ENCODE results near the gene MYOM3. TPM values are rescaled to one million over a fixed set of nuclear protein-coding genes. Genes with fewer than 3 reads are reported as not detected.
A peak's percentile ranks its signal among the peaks of the same experiment; 100 is the strongest.

The MYOM3 gene
- total and polyA plus RNA-seq, 2 of the 13 experiments (the other 11 are each of a cell fraction or from before 2014, with no cell fraction given) = 5.8 to 15.3 TPM

DNA sequence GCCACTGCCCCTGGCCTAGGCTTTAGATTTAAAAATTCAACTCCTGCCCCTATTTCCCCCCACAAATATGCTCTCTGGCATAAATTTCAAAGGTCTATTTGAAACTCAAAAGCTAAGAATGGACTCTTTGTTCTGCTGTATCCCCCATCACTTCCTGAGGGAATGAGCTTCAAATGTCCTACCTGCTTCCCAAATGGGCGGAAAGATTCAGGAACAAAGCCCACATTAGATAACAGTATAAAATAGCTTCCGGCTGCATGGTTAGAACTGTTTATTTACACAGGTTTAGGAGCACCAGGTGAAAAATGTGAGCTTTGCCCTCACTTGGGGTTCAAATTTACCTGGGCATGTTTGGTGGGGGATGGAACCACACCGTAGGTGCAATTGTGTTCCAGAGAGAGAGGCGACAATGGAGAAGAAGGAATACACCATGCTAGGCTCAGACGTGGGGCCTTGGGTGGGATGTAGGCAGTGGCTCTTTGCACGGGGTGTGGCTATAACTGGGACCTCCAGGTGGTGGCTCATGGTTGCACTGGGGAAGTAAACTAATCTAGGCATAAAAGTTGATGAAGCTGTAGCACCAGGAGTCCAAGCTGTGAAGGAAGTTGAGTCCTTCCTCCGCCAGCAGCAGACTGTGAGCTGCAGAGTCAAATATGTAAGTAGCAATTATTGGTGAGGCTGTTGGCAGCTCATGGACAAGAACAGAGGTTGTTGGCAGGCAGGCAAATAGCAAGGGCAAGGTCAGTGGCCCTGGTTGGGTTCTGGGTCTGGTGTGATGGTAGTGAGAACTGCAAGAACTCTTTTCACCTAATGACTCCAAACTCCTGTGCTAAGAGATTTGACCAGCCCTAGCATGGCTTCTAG lies 90.3 kb downstream of the MYOM3 start (continued):
- TF ChIP-seq, protein P1, sequence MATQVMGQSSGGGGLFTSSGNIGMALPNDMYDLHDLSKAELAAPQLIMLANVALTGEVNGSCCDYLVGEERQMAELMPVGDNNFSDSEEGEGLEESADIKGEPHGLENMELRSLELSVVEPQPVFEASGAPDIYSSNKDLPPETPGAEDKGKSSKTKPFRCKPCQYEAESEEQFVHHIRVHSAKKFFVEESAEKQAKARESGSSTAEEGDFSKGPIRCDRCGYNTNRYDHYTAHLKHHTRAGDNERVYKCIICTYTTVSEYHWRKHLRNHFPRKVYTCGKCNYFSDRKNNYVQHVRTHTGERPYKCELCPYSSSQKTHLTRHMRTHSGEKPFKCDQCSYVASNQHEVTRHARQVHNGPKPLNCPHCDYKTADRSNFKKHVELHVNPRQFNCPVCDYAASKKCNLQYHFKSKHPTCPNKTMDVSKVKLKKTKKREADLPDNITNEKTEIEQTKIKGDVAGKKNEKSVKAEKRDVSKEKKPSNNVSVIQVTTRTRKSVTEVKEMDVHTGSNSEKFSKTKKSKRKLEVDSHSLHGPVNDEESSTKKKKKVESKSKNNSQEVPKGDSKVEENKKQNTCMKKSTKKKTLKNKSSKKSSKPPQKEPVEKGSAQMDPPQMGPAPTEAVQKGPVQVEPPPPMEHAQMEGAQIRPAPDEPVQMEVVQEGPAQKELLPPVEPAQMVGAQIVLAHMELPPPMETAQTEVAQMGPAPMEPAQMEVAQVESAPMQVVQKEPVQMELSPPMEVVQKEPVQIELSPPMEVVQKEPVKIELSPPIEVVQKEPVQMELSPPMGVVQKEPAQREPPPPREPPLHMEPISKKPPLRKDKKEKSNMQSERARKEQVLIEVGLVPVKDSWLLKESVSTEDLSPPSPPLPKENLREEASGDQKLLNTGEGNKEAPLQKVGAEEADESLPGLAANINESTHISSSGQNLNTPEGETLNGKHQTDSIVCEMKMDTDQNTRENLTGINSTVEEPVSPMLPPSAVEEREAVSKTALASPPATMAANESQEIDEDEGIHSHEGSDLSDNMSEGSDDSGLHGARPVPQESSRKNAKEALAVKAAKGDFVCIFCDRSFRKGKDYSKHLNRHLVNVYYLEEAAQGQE (IDR thresholded peaks at IDR 0.05; ENCODE audit: borderline replicate concordance in 1 of 2, low read depth in 1 of 2, low read length in 2 of 2) = peak in 1 of 2 experiments; percentile 72; a peak in 1 of 4 replicates
- TF ChIP-seq ZMYM3 (CRISPR knock-in tag; IDR thresholded peaks at IDR 0.05) = peak; percentile 40; the same call in 1 of the 2 replicates
- TF ChIP-seq MYC (CRISPR knock-in tag; IDR thresholded peaks at IDR 0.05; ENCODE audit: borderline replicate concordance) = peak; percentile 61
- TF ChIP-seq REPIN1 (CRISPR knock-in tag; IDR thresholded peaks at IDR 0.05; ENCODE audit: borderline replicate concordance, low read depth) = peak; percentile 34; the same call in 1 of the 2 replicates
- no peak; the same call in 1 of the 2 replicates for TF ChIP-seq ZBTB42 (CRISPR knock-in tag; IDR thresholded peaks at IDR 0.05)
- TF ChIP-seq SNRNP70 (IDR thresholded peaks at IDR 0.05; ENCODE audit: low read depth, low read length) = no peak
- 0 out of 2 replicates have a peak, but pooled peaks have one; percentile 41 for TF ChIP-seq NCOA1 (CRISPR knock-in tag; IDR thresholded peaks at IDR 0.05)
- TF ChIP-seq ZNF556 (CRISPR knock-in tag; IDR thresholded peaks at IDR 0.05; ENCODE audit: borderline replicate concordance) = 0 out of 2 replicates have a peak, but pooled peaks have one; percentile 45
- peak; percentile 100 for TF ChIP-seq PAXIP1 (CRISPR knock-in tag; conservative IDR thresholded peaks at IDR 0.05)
- no peak for TF ChIP-seq SNAPC5 (CRISPR knock-in tag; IDR thresholded peaks at IDR 0.05; ENCODE audit: borderline replicate concordance)
- TF ChIP-seq ZSCAN30 (CRISPR knock-in tag; IDR thresholded peaks at IDR 0.05) = no peak
- TF ChIP-seq, protein P2, sequence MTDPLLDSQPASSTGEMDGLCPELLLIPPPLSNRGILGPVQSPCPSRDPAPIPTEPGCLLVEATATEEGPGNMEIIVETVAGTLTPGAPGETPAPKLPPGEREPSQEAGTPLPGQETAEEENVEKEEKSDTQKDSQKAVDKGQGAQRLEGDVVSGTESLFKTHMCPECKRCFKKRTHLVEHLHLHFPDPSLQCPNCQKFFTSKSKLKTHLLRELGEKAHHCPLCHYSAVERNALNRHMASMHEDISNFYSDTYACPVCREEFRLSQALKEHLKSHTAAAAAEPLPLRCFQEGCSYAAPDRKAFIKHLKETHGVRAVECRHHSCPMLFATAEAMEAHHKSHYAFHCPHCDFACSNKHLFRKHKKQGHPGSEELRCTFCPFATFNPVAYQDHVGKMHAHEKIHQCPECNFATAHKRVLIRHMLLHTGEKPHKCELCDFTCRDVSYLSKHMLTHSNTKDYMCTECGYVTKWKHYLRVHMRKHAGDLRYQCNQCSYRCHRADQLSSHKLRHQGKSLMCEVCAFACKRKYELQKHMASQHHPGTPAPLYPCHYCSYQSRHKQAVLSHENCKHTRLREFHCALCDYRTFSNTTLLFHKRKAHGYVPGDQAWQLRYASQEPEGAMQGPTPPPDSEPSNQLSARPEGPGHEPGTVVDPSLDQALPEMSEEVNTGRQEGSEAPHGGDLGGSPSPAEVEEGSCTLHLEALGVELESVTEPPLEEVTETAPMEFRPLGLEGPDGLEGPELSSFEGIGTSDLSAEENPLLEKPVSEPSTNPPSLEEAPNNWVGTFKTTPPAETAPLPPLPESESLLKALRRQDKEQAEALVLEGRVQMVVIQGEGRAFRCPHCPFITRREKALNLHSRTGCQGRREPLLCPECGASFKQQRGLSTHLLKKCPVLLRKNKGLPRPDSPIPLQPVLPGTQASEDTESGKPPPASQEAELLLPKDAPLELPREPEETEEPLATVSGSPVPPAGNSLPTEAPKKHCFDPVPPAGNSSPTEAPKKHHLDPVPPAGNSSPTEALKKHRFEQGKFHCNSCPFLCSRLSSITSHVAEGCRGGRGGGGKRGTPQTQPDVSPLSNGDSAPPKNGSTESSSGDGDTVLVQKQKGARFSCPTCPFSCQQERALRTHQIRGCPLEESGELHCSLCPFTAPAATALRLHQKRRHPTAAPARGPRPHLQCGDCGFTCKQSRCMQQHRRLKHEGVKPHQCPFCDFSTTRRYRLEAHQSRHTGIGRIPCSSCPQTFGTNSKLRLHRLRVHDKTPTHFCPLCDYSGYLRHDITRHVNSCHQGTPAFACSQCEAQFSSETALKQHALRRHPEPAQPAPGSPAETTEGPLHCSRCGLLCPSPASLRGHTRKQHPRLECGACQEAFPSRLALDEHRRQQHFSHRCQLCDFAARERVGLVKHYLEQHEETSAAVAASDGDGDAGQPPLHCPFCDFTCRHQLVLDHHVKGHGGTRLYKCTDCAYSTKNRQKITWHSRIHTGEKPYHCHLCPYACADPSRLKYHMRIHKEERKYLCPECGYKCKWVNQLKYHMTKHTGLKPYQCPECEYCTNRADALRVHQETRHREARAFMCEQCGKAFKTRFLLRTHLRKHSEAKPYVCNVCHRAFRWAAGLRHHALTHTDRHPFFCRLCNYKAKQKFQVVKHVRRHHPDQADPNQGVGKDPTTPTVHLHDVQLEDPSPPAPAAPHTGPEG (CRISPR knock-in tag; IDR thresholded peaks at IDR 0.05) = no peak
- TF ChIP-seq JUNB (CRISPR knock-in tag; IDR thresholded peaks at IDR 0.05; ENCODE audit: borderline replicate concordance) = 0 out of 2 replicates have a peak, but pooled peaks have one; percentile 57
- no peak for TF ChIP-seq CHCHD3 (CRISPR knock-in tag; IDR thresholded peaks at IDR 0.05)

Data from HepG2 (cell line).